GM12892 (cell line): ENCODE results near the gene KIF16B.

ENCODE experiments used
- POLR2A ChIP-seq: IDR thresholded peaks from 2 replicates; pipeline ENCODE4 v1.6.1; 2011; ENCODE audit warnings: low read depth, low read length, control low read depth
- POLR2AphosphoS5 ChIP-seq: IDR thresholded peaks from 2 replicates; pipeline ENCODE4 v1.6.1; 2011; ENCODE audit warnings: low read depth, low read length, control low read depth

- no peak for TF ChIP-seq POLR2A
- TF ChIP-seq POLR2AphosphoS5, result no peak
Observed at GRCh38 chr20:16432466-16433292, 140.6 kb downstream of the KIF16B start.
